Measurements from ENCODE around the gene SEMA6A. TPM values are rescaled to one million over a fixed set of nuclear protein-coding genes. Genes with fewer than 3 reads are reported as not detected.

SEMA6A gene
- total and polyA plus RNA-seq, 4 donors, result 3.7 to 11.4 (median 5.6) TPM

GRCh38 chr5:116423587-116424257 lies 150.9 kb downstream of the SEMA6A start (continued):
- TF ChIP-seq NR2F2 (IDR thresholded peaks at IDR 0.05), result no peak
- no peak for TF ChIP-seq RXRA (IDR thresholded peaks at IDR 0.05)
- no peak for TF ChIP-seq TAF1 (conservative IDR thresholded peaks at IDR 0.05)
- no peak for TF ChIP-seq JUND (IDR thresholded peaks at IDR 0.05)
- no peak for TF ChIP-seq HNF4G (IDR thresholded peaks at IDR 0.05)
- TF ChIP-seq EGR1 (IDR thresholded peaks at IDR 0.05; ENCODE audit: low read depth in 2 of 2), result no peak
- no peak for TF ChIP-seq SP1 (IDR thresholded peaks at IDR 0.05)

- peaks cover 1 to 13% (median 10%) of the 10 kb centered on the region in 4 donors for H3K4me1 ChIP-seq (ENCODE audit: control insufficient read depth in 4 of 4, insufficient read depth in 4 of 4, low read length in 3 of 4)
- H3K9ac ChIP-seq (ENCODE audit: low read depth in 1 of 2, low read length in 2 of 2), result no peak overlapping the region
- H3K27ac ChIP-seq (ENCODE audit: low read depth in 1 of 2, low read length in 2 of 2), result no peak overlapping the region
- no peaks in the 10 kb centered on the region for H3K27me3 ChIP-seq (ENCODE audit: control insufficient read depth in 4 of 4, insufficient read depth in 4 of 4, low read length in 3 of 4)
- H3K4me3 ChIP-seq (ENCODE audit: low read depth in 1 of 3, low read length in 3 of 3), result no peak overlapping the region
- no peak for DNase-seq (ENCODE audit: low spot score)
- no peak for TF ChIP-seq ZBTB33 (IDR thresholded peaks at IDR 0.05)
- no peak for TF ChIP-seq HNF4A (conservative IDR thresholded peaks at IDR 0.05)
- TF ChIP-seq RAD21 (IDR thresholded peaks at IDR 0.05), result no peak
- no peak for TF ChIP-seq FOXA1 (IDR thresholded peaks at IDR 0.05)
- TF ChIP-seq SP1 (IDR thresholded peaks at IDR 0.05), result no peak
- TF ChIP-seq ATF3 (IDR thresholded peaks at IDR 0.05), result no peak
- TF ChIP-seq MAX (IDR thresholded peaks at IDR 0.05), result no peak
- TF ChIP-seq CTCF (IDR thresholded peaks at IDR 0.05; ENCODE audit: low read depth, low read length, missing input control), result no peak
- TF ChIP-seq GABPA (IDR thresholded peaks at IDR 0.05 in 1 of 2, conservative IDR thresholded peaks at IDR 0.05 in 1 of 2), result no peak
- no peak for TF ChIP-seq FOXA2 (IDR thresholded peaks at IDR 0.05)
- no peak for TF ChIP-seq HNF4G (IDR thresholded peaks at IDR 0.05)
- TF ChIP-seq EGR1 (IDR thresholded peaks at IDR 0.05; ENCODE audit: low read depth in 2 of 2), result no peak
- no peak for TF ChIP-seq RXRA (IDR thresholded peaks at IDR 0.05)
- no peaks in the 10 kb centered on the region for H3K36me3 ChIP-seq (ENCODE audit: control insufficient read depth in 4 of 4, insufficient read depth in 3 of 4, low read depth in 1 of 4, low read length in 3 of 4)
- no peaks in the 10 kb centered on the region for H3K9me3 ChIP-seq (ENCODE audit: control insufficient read depth in 4 of 4, low read length in 3 of 4)
Observed at GRCh38 chr5:116423141-116423540, 151.5 kb downstream of the SEMA6A start.

GRCh38 chr5:116421080-116421629 lies 153.5 kb downstream of the SEMA6A start:
- WGBS, result 96% methylated on average over 5 of the region's 5 CpGs
- Histone ChIP-seq H3K27ac (ENCODE audit: low read depth in 1 of 2, low read length in 2 of 2) (no peak overlapping the region), H3K9ac (ENCODE audit: low read depth in 1 of 2, low read length in 2 of 2) (no peak overlapping the region), H3K36me3 (ENCODE audit: control insufficient read depth in 4 of 4, insufficient read depth in 3 of 4, low read depth in 1 of 4, low read length in 3 of 4) (no peaks in the 10 kb centered on the region), H3K27me3 (ENCODE audit: control insufficient read depth in 4 of 4, insufficient read depth in 4 of 4, low read length in 3 of 4) (no peaks in the 10 kb centered on the region), H3K9me3 (ENCODE audit: control insufficient read depth in 4 of 4, low read length in 3 of 4) (no peaks in the 10 kb centered on the region), H3K4me1 (ENCODE audit: control insufficient read depth in 4 of 4, insufficient read depth in 4 of 4, low read length in 3 of 4) (peaks cover 1 to 13% (median 10%) of the 10 kb centered on the region in 4 donors), H3K4me3 (ENCODE audit: low read depth in 1 of 3, low read length in 3 of 3) (no peak overlapping the region)
- TF ChIP-seq ATF3 (IDR thresholded peaks at IDR 0.05) (no peak), HNF4A (conservative IDR thresholded peaks at IDR 0.05) (no peak), RAD21 (IDR thresholded peaks at IDR 0.05) (no peak), NR2F2 (IDR thresholded peaks at IDR 0.05) (no peak), FOXA2 (IDR thresholded peaks at IDR 0.05) (no peak), RXRA (IDR thresholded peaks at IDR 0.05) (no peak), MAX (IDR thresholded peaks at IDR 0.05) (no peak), JUND (IDR thresholded peaks at IDR 0.05) (no peak), EGR1 (IDR thresholded peaks at IDR 0.05; ENCODE audit: low read depth in 2 of 2) (no peak), TAF1 (conservative IDR thresholded peaks at IDR 0.05) (no peak)
- DNase-seq (ENCODE audit: low spot score), result no peak

Data from liver (tissue), 9 donors.